OCI-LY3 (cell line): Measurements from ENCODE around the gene TNC.

Source experiments
- CTCF ChIP-seq: fragments of 200-600, 300-600 bp; sonication (generic); IDR thresholded peaks from 2 replicates; pipeline ENCODE4 v1.5.1; 2014; ENCODE audit warnings: antibody characterized with exemption, low read length, low read depth
- EZH2phosphoT487 ChIP-seq: fragments of 200-600 bp; shearing (Covaris generic); IDR thresholded peaks from 2 replicates; pipeline ENCODE4 v1.6.1; 2018; ENCODE audit warnings: antibody characterized with exemption, mixed run types, low read depth

DNA sequence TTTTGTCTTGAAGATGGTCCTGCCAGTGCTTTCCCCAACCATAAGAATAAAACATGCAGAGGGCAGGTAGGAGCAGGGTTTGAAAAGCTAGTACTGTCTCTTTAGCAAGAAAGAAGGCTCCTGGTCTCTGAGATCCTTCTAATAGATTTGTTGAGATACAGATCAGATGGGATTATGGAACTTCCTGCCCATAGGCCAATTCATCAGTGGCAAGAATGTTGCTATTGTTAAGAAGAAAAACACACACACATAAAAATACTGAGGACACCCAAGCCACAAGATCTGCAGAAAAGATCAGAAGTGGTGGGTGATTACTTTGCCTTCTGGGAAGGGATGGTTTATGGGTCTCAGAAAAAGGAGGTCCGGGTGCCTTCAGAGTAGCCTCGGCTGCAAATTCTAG, 59.8 kb downstream of the TNC start:
- TF ChIP-seq CTCF (no peak), EZH2phosphoT487 (no peak)
